ENCODE results near the gene SDHD. TPM values are rescaled to one million over a fixed set of nuclear protein-coding genes. Genes with fewer than 3 reads are reported as not detected.

Gene SDHD
- total RNA-seq, 2 experiments from 2014 or later = 109 to 123 TPM

DNA sequence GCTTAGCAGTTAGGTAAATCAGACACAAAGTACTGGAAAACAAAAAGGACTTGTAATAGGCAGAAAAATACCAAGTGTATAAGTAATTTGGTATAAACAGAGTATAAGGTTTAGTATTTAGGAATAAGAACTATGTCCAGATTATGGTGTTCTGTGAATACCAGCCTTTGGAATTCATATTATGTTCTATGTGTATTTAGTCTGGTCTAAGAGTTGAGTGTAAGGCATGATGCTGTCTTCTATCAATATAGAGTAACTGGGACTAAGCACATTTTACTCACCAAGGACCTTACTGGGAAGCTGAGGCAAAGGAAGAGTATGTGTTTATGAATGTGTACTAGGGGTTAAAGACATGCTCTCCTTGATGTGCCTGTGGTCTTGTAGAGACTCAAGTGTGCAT is 9.5 kb downstream of the SDHD start:
- ChIA-PET POLR2A (no interaction called here), CTCF (no interaction called here)

- POLR2A ChIA-PET = no interaction called here
- CTCF ChIA-PET = no interaction called here
Measured at GRCh38 chr11:112097734-112098528, 11.3 kb downstream of the SDHD start.

GRCh38 chr11:112100462-112100861 is 13.8 kb downstream of the SDHD start:
- ChIA-PET CTCF (interaction anchor here (0.6 kb wide), 1 partner anchor 157 kb away, joined by 3 read pairs; no protein-coding TSS in a partner anchor), POLR2A (no interaction called here)

- ChIA-PET POLR2A (no interaction called here), CTCF (interaction anchor here (2.4 kb wide), 1 partner anchor 10 kb away, joined by 6 read pairs; no protein-coding TSS in a partner anchor)
Measured at GRCh38 chr11:112103446-112103845, 16.8 kb downstream of the SDHD start.

- ChIA-PET CTCF (no interaction called here), POLR2A (interaction anchor here (0.7 kb wide), 1 partner anchor 436 kb away, joined by 6 read pairs; no protein-coding TSS in a partner anchor)
Measured at GRCh38 chr11:112106070-112106469, 19.4 kb downstream of the SDHD start.

GRCh38 chr11:112113539-112114457 is 27.1 kb downstream of the SDHD start:
- POLR2A ChIA-PET = no interaction called here
- CTCF ChIA-PET = interaction anchor here (0.6 to 2.2 kb wide), 13 partner anchors 9 to 168 kb away, joined by 3 to 6 read pairs (median 3); partner anchors contain the start of gene BCO2

DNA sequence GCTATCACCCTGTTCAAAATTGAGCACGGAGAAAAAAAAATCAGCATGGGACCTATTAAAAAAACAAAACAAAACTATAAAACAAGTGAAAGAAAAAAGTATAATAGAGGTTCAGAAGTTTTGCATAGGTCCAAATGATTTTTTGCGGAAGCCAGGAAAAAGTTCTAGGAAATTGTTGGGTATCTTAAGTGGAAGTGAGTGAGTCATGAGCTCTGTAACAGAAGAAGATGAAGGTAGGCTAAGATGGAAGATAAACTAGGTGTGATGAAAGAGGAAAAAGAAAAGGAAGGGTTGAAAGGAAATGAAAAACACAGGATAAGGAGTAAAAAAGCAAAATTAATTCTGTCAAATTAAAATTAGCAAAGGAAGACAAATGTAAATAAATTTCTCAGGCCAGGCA is 27.8 kb downstream of the SDHD start:
- CTCF ChIA-PET = interaction anchor here (0.6 to 2.2 kb wide), 9 partner anchors 9 to 167 kb away, joined by 3 to 6 read pairs (median 3); partner anchors contain the start of gene BCO2
- POLR2A ChIA-PET = no interaction called here

- ChIA-PET POLR2A (interaction anchor here (0.6 kb wide), 1 partner anchor 18 kb away, joined by 3 read pairs; no protein-coding TSS in a partner anchor), CTCF (interaction anchor here (0.9 kb wide), 1 partner anchor 10 kb away, joined by 3 read pairs; no protein-coding TSS in a partner anchor)
Measured at GRCh38 chr11:112115386-112115785, 28.7 kb downstream of the SDHD start.

DNA sequence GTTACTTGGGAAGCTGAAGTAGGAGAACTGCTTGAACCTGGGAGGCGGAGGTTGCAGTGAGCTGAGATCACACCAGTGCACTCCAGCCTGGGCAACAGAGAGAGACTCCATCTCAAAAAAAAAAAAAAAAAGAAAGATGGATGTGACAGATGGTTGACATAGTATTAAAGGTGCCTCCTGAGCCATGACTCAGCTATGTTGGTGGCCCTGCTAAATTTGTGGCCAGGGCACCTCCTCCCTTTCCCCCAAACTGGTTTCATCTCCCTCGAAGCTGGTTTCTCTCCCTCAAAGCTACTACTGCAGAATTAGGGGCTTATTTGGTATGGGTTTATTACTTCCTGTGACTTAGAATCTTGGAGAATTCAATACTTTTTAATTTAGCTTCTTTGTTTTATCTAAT is 31.5 kb downstream of the SDHD start:
- ChIA-PET CTCF (interaction anchor here (0.6 kb wide), 1 partner anchor 1618 kb away, joined by 3 read pairs; no protein-coding TSS in a partner anchor), POLR2A (no interaction called here)

GRCh38 chr11:112121981-112122615 is 35.4 kb downstream of the SDHD start:
- POLR2A ChIA-PET = no interaction called here
- CTCF ChIA-PET = no interaction called here

- POLR2A ChIA-PET = no interaction called here
Measured at GRCh38 chr11:112123129-112123528, 36.5 kb downstream of the SDHD start.

GRCh38 chr11:112127056-112127455 is 40.4 kb downstream of the SDHD start:
- POLR2A ChIA-PET = no interaction called here
- CTCF ChIA-PET = no interaction called here

More at GRCh38 chr11:112123129-112123528, 36.5 kb downstream of the SDHD start:
- CTCF ChIA-PET = no interaction called here

DNA sequence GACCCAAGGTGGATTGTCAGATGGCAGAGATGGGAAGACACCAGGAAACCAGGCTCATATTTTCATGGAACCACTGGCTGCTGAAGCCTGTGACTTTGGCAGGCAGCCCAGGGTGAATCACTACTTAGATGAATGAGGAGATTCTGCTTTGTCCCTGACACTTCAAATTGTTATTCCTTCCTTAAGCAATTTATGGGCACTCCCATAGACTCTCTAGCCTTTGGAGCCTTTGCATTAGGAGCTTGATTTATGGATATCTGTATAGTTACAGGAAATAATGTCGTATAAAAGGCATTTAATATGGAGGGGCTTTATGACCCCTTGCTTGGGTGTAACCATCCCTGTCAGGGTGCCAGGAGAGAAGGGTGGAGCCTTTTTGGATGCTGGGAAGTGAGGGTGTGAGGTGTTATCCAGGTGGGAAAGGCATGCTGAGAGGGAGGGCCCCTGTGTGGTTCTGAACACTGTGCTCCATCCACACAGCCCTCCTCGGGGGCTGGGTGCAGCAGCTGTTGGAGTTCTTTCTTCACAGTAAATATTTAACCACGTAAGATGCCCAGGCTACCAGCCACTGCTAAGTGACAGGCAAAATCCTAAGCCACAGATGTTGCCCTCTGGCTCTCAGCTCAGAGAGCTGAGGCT is 41.9 kb downstream of the SDHD start:
- POLR2A ChIA-PET = no interaction called here
- CTCF ChIA-PET = no interaction called here

- POLR2A ChIA-PET = no interaction called here
- CTCF ChIA-PET = interaction anchor here (1.2 kb wide), 1 partner anchor 16 kb away, joined by 3 read pairs; no protein-coding TSS in a partner anchor
Measured at GRCh38 chr11:112129656-112130055, 43.0 kb downstream of the SDHD start.

- POLR2A ChIA-PET = no interaction called here
- CTCF ChIA-PET = no interaction called here
Measured at GRCh38 chr11:112132737-112133136, 46.1 kb downstream of the SDHD start.

- ChIA-PET CTCF (no interaction called here), POLR2A (no interaction called here)
Measured at GRCh38 chr11:112134473-112134872, 47.8 kb downstream of the SDHD start.

DNA sequence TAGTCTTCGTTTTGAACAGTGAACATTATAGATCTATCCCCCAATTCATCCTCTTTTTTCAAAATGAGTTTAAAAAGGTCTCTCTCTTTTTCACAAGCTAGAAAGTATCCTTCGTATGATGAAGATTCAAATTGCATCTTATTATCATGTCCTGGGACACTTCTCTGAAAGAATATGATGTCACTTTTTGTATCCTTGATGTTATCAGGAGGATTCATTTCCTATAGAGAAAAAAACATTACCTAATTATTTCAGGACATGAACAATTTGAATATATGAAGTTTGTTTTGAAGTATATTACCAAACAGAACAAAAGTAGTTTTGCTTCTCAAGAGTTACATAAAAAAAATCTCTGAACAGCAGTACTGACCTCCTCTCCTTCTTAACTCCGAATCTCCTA is 56.9 kb downstream of the SDHD start:
- ChIA-PET CTCF (interaction anchor here (1.0 kb wide), 1 partner anchor 13 kb away, joined by 3 read pairs; no protein-coding TSS in a partner anchor), POLR2A (no interaction called here)
